ENCODE results near the gene STXBP6.

The STXBP6 gene

GRCh38 chr14:25015761-25016160, 34.2 kb downstream of the STXBP6 start:
- no peak for DNase-seq (ENCODE audit: low read depth)

GRCh38 chr14:25014440-25014839, 35.5 kb downstream of the STXBP6 start:
- DNase-seq (ENCODE audit: low read depth) = no peak

GRCh38 chr14:25011095-25011494, 38.9 kb downstream of the STXBP6 start:
- DNase-seq (ENCODE audit: low read depth) = no peak

GRCh38 chr14:25010471-25010870, 39.5 kb downstream of the STXBP6 start:
- no peak for DNase-seq (ENCODE audit: low read depth)

- no peak for DNase-seq (ENCODE audit: low read depth)
Observed at GRCh38 chr14:25009891-25010290, 40.1 kb downstream of the STXBP6 start.

- no peak for DNase-seq (ENCODE audit: low read depth)
Observed at GRCh38 chr14:25007832-25008231, 42.1 kb downstream of the STXBP6 start.

- DNase-seq (ENCODE audit: low read depth) = no peak
Observed at GRCh38 chr14:25006961-25007795, 42.8 kb downstream of the STXBP6 start.

- no peak for DNase-seq (ENCODE audit: low read depth)
Observed at GRCh38 chr14:25006031-25006430, 43.9 kb downstream of the STXBP6 start.

GRCh38 chr14:25004389-25004809, 45.5 kb downstream of the STXBP6 start:
- DNase-seq (ENCODE audit: low read depth) = no peak

GRCh38 chr14:25003537-25003936, 46.4 kb downstream of the STXBP6 start:
- DNase-seq (ENCODE audit: low read depth) = no peak

- no peak for DNase-seq (ENCODE audit: low read depth)
Observed at GRCh38 chr14:25001601-25002000, 48.3 kb downstream of the STXBP6 start.

GRCh38 chr14:25001156-25001555, 48.8 kb downstream of the STXBP6 start:
- DNase-seq (ENCODE audit: low read depth) = no peak

- DNase-seq (ENCODE audit: low read depth) = no peak
Observed at GRCh38 chr14:24999157-24999556, 50.8 kb downstream of the STXBP6 start.

- no peak for DNase-seq (ENCODE audit: low read depth)
Observed at GRCh38 chr14:24996930-24997725, 52.8 kb downstream of the STXBP6 start.

- no peak for DNase-seq (ENCODE audit: low read depth)
Observed at GRCh38 chr14:24995016-24995415, 54.9 kb downstream of the STXBP6 start.

- DNase-seq (ENCODE audit: low read depth) = no peak
Observed at GRCh38 chr14:24993631-24994030, 56.3 kb downstream of the STXBP6 start.

- DNase-seq (ENCODE audit: low read depth) = no peak
Observed at GRCh38 chr14:24992624-24993360, 57.2 kb downstream of the STXBP6 start.

GRCh38 chr14:24991821-24992220, 58.1 kb downstream of the STXBP6 start:
- no peak for DNase-seq (ENCODE audit: low read depth)

GRCh38 chr14:24991288-24991687, 58.7 kb downstream of the STXBP6 start:
- no peak for DNase-seq (ENCODE audit: low read depth)

- DNase-seq (ENCODE audit: low read depth) = no peak
Observed at GRCh38 chr14:24990773-24991172, 59.2 kb downstream of the STXBP6 start.

- DNase-seq (ENCODE audit: low read depth) = no peak
Observed at GRCh38 chr14:24990050-24990449, 59.9 kb downstream of the STXBP6 start.

GRCh38 chr14:24988760-24989159, 61.2 kb downstream of the STXBP6 start:
- DNase-seq (ENCODE audit: low read depth) = no peak

Data from stimulated activated CD4-positive, alpha-beta T cell treated with anti-CD3 and anti-CD28 coated beads, Interleukin-2, amount 100 ng/mL, for 4 hours (primary cell).